Measurements from ENCODE around the gene MSX1.

The MSX1 gene

DNA sequence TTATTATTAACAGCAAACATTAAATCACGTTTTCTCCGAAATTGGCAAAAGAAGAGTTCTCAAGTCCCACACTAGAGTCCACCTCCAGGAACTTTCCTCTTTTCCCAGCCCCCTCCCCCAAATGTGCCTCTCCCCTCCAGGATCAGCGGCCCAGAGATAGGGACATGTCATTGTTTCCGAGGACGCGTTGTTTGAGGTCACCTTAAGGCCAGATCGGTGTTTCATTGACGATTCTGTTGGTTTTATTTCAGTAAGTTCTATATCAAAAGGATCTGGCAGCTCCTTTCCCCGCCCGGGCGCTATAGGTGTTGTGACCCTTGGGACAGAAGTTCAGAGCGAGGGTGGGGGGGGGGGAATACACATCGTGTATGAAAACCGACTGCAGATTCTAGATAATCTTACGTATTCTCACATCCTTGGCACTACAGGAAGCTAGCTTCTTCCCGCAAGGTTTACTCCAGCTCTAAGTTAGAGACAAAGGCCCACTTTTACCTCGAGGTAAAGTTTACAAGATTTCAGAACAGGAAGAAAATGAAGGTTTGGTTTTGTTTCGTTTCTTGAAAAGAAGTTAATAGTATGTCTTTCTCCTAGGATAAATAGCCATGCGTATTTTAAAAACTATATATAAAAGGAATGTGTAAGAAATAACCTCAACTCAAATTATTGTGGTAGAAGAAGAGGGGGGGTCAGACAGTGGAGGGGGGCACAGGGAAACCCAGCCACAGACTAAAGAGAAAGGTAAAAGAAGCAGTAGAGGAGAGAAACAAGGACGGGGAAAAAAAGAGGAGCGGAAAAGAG, 739 bp upstream of the MSX1 start:
- DNase-seq: no peak

GRCh38 chr4:4859799-4860599, 534 bp downstream of the MSX1 start:
- no peak for DNase-seq

DNA sequence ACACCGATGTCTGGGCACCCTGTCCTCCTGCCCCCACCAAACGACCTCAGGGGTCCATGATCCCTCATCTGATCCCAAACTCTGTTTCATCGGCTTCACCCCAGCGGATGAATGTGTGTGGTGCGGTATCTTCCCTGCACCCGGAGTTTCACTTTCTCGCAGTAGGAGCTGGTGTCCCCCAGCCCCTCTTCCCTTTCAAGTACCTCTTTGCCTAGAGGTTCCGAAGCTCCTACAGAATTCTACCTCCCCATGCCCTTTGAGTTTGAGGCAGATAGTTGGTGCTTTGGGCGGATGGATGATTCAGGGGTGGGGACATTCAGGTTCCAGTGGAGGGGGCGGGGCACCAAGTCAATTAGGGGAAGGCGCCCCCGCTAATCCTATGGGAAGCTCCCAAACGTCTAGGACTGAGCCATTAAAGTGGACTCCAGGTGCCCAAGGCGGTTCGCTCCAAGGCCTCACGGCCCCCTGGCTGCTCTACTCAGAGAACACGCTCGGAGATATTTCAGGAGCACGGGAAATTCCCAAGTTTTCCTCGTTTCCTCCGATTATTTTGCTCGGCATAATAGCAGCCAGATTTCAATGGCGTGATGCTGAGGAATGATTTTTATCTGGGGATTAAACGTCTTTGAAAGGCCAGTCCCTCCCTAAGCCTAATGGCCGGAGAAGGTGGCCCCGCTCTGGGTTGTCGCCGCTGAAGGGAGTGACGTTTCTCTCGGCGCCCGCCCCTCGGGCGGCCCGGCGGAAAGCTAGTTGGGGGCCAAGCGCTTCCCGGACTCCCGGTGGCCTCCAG, 1.3 kb downstream of the MSX1 start:
- no peak for DNase-seq

GRCh38 chr4:4861390-4862018, 2.0 kb downstream of the MSX1 start:
- DNase-seq: no peak

- DNase-seq: no peak
These were observed 2.6 kb downstream of the MSX1 start for GRCh38 chr4:4862071-4862551.

- DNase-seq: no peak
These were observed 3.4 kb downstream of the MSX1 start for GRCh38 chr4:4862665-4863482.

DNA sequence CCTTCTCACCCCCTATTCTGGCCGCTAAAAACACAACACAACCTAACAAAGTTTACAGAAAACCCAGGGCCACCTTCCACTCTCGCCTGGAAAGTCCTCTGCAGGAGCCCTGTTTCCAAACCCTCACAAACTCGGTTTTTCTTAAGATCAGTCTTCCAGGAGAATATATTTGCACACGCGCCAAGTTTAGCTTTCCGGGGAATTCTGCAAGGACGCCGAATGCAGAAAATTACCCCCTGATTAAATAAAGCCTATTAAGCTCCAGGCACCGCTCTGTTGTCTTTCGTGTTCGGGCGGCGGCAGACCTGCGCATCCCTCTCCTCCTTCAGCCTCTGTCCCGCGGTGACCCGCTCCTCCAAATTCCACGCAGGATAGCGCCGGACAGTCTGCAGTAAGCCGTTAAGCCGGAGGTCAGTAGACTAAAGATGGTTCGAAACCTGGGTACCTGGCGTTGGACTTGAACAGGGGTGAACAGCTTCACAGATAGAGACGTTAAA, 5.0 kb downstream of the MSX1 start:
- no peak for DNase-seq

GRCh38 chr4:4864940-4865704, 5.7 kb downstream of the MSX1 start:
- DNase-seq: no peak

DNA sequence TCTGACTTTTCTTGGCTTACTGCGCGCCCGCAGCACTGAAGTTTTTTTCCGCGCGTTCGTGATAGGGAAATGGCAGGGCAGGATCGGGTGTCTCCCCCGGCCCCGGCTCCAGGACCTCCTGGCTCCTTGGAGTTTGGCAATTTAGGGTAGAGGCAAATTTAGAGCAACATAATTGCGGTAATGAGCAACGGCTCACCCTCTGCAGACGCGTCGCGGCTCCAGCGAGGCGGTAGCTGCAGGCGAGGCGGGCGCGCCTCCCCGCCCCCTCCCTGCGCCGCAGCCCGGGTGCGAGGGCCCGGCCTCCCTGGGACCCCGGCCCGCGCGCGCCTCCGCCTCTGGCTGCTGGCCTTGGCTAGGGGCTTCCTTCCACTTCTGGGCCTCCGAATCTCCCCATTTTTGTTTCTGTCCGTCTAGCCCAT, 6.2 kb downstream of the MSX1 start:
- no peak for DNase-seq

GRCh38 chr4:4866124-4866865, 6.8 kb downstream of the MSX1 start:
- no peak for DNase-seq

GRCh38 chr4:4866866-4867374, 7.5 kb downstream of the MSX1 start:
- no peak for DNase-seq

- no peak for DNase-seq
These were observed 8.0 kb downstream of the MSX1 start for GRCh38 chr4:4867375-4868039.

DNA sequence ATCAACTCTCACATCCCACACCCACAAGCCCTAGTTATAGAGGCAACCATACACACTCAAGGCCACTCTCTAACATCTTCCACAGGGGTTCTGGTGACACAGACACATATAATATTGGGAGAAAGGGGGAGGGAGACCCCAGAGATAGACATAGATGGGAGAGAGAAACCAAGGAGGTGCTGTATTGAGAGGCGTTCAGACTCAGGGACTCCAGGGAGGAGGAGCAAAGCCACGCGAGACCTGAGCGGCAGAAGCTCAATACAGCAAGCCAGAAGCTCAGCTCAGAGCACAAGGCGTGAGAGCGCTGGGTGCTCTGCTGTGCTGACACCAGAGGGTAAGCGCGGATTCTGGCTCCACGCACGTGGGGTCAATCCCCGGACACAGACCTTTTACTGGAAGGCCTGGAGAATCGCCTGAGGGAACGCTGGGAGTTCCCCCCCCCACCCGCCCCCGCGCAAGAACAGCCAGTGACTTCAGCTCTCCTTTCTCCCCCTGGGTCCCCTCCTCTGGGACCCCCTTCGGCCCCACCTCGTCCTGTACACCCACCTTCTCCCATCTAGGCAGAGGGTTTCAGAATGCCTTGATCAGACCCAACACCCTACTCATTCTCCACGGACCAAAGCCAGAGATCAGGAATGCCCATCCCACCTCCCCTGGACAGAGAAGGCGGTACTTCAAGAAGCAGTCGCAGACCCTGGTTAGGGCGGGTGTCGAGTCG, 8.7 kb downstream of the MSX1 start:
- DNase-seq: no peak

- DNase-seq: no peak
These were observed 9.6 kb downstream of the MSX1 start for GRCh38 chr4:4868758-4869723.

- DNase-seq: no peak
These were observed 10.5 kb downstream of the MSX1 start for GRCh38 chr4:4869731-4870571.

DNA sequence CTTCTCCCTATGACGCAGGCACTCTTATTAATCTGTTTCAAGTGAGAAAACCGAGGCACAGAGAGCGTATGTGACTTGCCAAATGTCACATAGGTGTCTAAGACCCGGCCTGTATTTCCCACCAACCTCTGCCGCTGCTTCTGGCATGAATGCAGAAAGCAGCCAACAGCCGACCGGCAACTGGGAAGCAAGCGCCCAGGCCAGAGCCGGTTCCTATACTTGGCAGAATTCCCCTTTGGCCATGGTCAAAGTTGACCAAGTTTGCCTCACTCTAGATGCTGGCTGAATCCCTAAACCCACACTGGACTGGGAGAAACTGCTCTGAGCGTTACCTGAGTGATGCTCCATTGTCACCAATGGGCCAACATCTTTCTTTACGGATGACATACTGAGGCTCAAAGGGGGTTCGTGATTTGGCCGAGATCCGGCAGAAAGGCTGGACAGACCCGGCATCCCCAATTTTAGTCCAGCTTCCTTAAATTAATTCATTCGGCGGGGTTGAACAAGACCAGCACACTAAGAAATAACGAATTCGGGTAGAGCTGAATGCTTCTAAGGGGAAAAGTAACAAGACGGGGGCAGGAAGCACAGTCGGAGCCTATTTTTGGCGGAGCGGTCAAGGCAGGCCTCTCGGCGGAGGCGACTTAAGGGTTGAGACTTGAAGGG, 11.2 kb downstream of the MSX1 start:
- no peak for DNase-seq
